ENCODE results near the gene PLEKHN1. TPM values are rescaled to one million over a fixed set of nuclear protein-coding genes. Genes with fewer than 3 reads are reported as not detected.

PLEKHN1 gene
- total and polyA plus RNA-seq, 2 of the 4 experiments (the other 2 are of a cell fraction) = 0.54 to 2.1 TPM

- H3K9me3 ChIP-seq (ENCODE audit: control insufficient read depth, insufficient read depth, low read length) = no peaks in the 10 kb centered on the region
- peaks cover 5% of the 10 kb centered on the region for H3K9me1 ChIP-seq (ENCODE audit: insufficient read depth, low read length)
- H2BK15ac ChIP-seq (ENCODE audit: low read depth, low read length) = no peak overlapping the region
- H4K5ac ChIP-seq (ENCODE audit: low read depth, low read length) = no peak overlapping the region
- no peak overlapping the region for H4K8ac ChIP-seq (ENCODE audit: low read depth in 2 of 2, low read length in 2 of 2)
- DNase-seq = no peak
- CTCF ChIA-PET = no interaction called here
- H3K4me3 ChIP-seq (ENCODE audit: insufficient read depth, low read depth, low read length) = no peak overlapping the region
- no peak overlapping the region for H3K14ac ChIP-seq (replicated peaks; ENCODE audit: low read depth, low read length)
- H3K9ac ChIP-seq (ENCODE audit: low read depth, low read length) = no peak overlapping the region
- H3K18ac ChIP-seq (ENCODE audit: low read depth, low read length) = no peak overlapping the region
- H3K79me1 ChIP-seq (ENCODE audit: low read depth in 1 of 2, low read length in 2 of 2) = peaks cover 4 to 8% of the 10 kb centered on the region in 2 experiments; a peak in 1 of 4 replicates
- H4K20me1 ChIP-seq (ENCODE audit: insufficient read depth, low read length) = no peaks in the 10 kb centered on the region; the same call in 1 of the 2 replicates
- no peak overlapping the region for H2AFZ ChIP-seq (replicated peaks; ENCODE audit: low read length, poor library complexity)
- intact Hi-C loops (cut with micrococcal nuclease) (no loop called here), in situ Hi-C loops (cut with MboI; ENCODE audit: low sequenced_read_pairs) (no loop called here), dilution Hi-C loops (cut with HindIII; ENCODE audit: low sequenced_read_pairs, unreplicated experiment) (no loop called here)
- H2BK20ac ChIP-seq (ENCODE audit: low read depth, low read length) = no peak overlapping the region
- 73% methylated on average over 13 of the region's 22 CpGs; no CpG with 5 or more reads in 1 of the 2 experiments for WGBS, 2 experiments (ENCODE audit: extremely low coverage in 2 of 2, insufficient read length in 1 of 2)
- H2BK5ac ChIP-seq (ENCODE audit: low read depth, low read length, poor library complexity, severe bottlenecking) = no peak overlapping the region
- ATAC-seq (ENCODE audit: low read depth) = no peak
- no TSS peak for BruUV-seq (replicated peaks)
- no peak overlapping the region for H3K23ac ChIP-seq (ENCODE audit: low read depth, low read length)
- peak overlapping the region; percentile 24 for H2AK9ac ChIP-seq (replicated peaks; ENCODE audit: low read depth, low read length, poor library complexity)
- H2AK5ac ChIP-seq (ENCODE audit: low read depth, low read length) = peak overlapping the region; percentile 33; the same call in 1 of the 2 replicates
- peaks cover 2% of the 10 kb centered on the region; the same call in 1 of the 2 replicates for H3K36me3 ChIP-seq (ENCODE audit: control insufficient read depth, insufficient read depth, low read length)
- no peak overlapping the region for H3K4me2 ChIP-seq (ENCODE audit: low read depth, low read length)
- H3K27ac ChIP-seq (ENCODE audit: insufficient read depth, low read length) = no peak overlapping the region
- no peak overlapping the region for H3K4ac ChIP-seq (ENCODE audit: low read depth, low read length)
- peaks cover 19% of the 10 kb centered on the region for H3K4me1 ChIP-seq (ENCODE audit: control insufficient read depth, insufficient read depth, low read length)
- H3K27me3 ChIP-seq (ENCODE audit: control insufficient read depth, insufficient read depth, low read length) = no peaks in the 10 kb centered on the region; the same call in 1 of the 2 replicates
- POLR2A ChIA-PET (ENCODE audit: unreplicated experiment) = no interaction called here
- TF ChIP-seq RAD21 (IDR thresholded peaks at IDR 0.05; ENCODE audit: low read length) (no peak), POLR2A (IDR thresholded peaks at IDR 0.05; ENCODE audit: low read depth, low read length) (no peak), MAFK (IDR thresholded peaks at IDR 0.05; ENCODE audit: low read depth, low read length) (no peak), MAZ (IDR thresholded peaks at IDR 0.05; ENCODE audit: borderline replicate concordance, low read depth, low read length) (no peak), MXI1 (IDR thresholded peaks at IDR 0.05; ENCODE audit: borderline replicate concordance, low read depth, low read length) (no peak), CHD1 (IDR thresholded peaks at IDR 0.05; ENCODE audit: low read depth, low read length) (no peak), CEBPB (IDR thresholded peaks at IDR 0.05; ENCODE audit: low read depth, low read length) (no peak), NFE2L2 (IDR thresholded peaks at IDR 0.05; ENCODE audit: low read depth, low read length) (no peak), BHLHE40 (IDR thresholded peaks at IDR 0.05; ENCODE audit: low read depth, low read length) (no peak), USF2 (IDR thresholded peaks at IDR 0.05; ENCODE audit: low read depth, low read length) (no peak), RCOR1 (IDR thresholded peaks at IDR 0.05; ENCODE audit: insufficient replicate concordance, low read length) (no peak), CTCF (conservative IDR thresholded peaks at IDR 0.05; ENCODE audit: low read depth, low read length) (no peak), ELK1 (IDR thresholded peaks at IDR 0.05; ENCODE audit: borderline replicate concordance, low read depth, low read length) (no peak), FOS (IDR thresholded peaks at IDR 0.05; ENCODE audit: low read depth, low read length) (no peak), SMC3 (IDR thresholded peaks at IDR 0.05; ENCODE audit: low read depth, low read length) (no peak), RFX5 (IDR thresholded peaks at IDR 0.05; ENCODE audit: low read depth, low read length) (no peak)
- no peak overlapping the region for H3K56ac ChIP-seq (ENCODE audit: extremely low read depth, insufficient read depth, low read length)
- no peak overlapping the region; the same call in 1 of the 2 replicates for H4K91ac ChIP-seq (ENCODE audit: insufficient read depth, low read depth, low read length)
- H2BK120ac ChIP-seq (ENCODE audit: low read depth, low read length) = no peak overlapping the region
Observed at GRCh38 chr1:917466-918091, 48.7 kb upstream of the PLEKHN1 start.
